BLaER1 (cell line): ENCODE data around the gene FAF2.

ENCODE experiments used
- H3K27ac ChIP-seq: shearing (Covaris generic); formaldehyde crosslinking; 2 replicates; pipeline ENCODE4 v1.8.1; 2022
- H3K27me3 ChIP-seq: shearing (Covaris generic); formaldehyde crosslinking; 2 replicates; pipeline ENCODE4 v1.8.1; 2022
- H3K36me3 ChIP-seq: shearing (Covaris generic); formaldehyde crosslinking; 2 replicates; pipeline ENCODE4 v1.8.1; 2022
- H3K4me1 ChIP-seq: shearing (Covaris generic); formaldehyde crosslinking; 2 replicates; pipeline ENCODE4 v1.8.1; 2022
- H3K4me2 ChIP-seq: shearing (Covaris generic); formaldehyde crosslinking; 2 replicates; pipeline ENCODE4 v1.8.1; 2022
- H3K4me3 ChIP-seq: shearing (Covaris generic); formaldehyde crosslinking; 2 replicates; pipeline ENCODE4 v1.8.1; 2022
- H3K9ac ChIP-seq: shearing (Covaris generic); formaldehyde crosslinking; 2 replicates; pipeline ENCODE4 v1.8.1; 2022
- H3K9me3 ChIP-seq: shearing (Covaris generic); formaldehyde crosslinking; 2 replicates; pipeline ENCODE4 v1.8.1; 2022
- H4K20me1 ChIP-seq: shearing (Covaris generic); formaldehyde crosslinking; 2 replicates; pipeline ENCODE4 v1.8.1; 2022
- Cebpa-rat ChIP-seq: shearing (Covaris generic); IDR thresholded peaks from 2 replicates; pipeline ENCODE4 v1.8.1; 2022

Gene FAF2

GRCh38 chr5:176499273-176499672, 51.1 kb downstream of the FAF2 start:
- peaks cover 97% of the 10 kb centered on the region for H3K36me3 ChIP-seq
- H3K4me3 ChIP-seq = no peak overlapping the region
- H3K4me2 ChIP-seq = no peak overlapping the region
- H3K9ac ChIP-seq = no peak overlapping the region
- no peaks in the 10 kb centered on the region for H3K27me3 ChIP-seq
- no peak for TF ChIP-seq Cebpa-rat
- H3K27ac ChIP-seq = no peak overlapping the region
- no peaks in the 10 kb centered on the region for H3K4me1 ChIP-seq
- no peaks in the 10 kb centered on the region for H3K9me3 ChIP-seq
- H4K20me1 ChIP-seq = no peaks in the 10 kb centered on the region

GRCh38 chr5:176500511-176500910, 52.3 kb downstream of the FAF2 start:
- no peaks in the 10 kb centered on the region for H3K4me1 ChIP-seq

GRCh38 chr5:176501333-176501732, 53.1 kb downstream of the FAF2 start:
- TF ChIP-seq Cebpa-rat = no peak
- no peak overlapping the region for H3K27ac ChIP-seq
- peaks cover 97% of the 10 kb centered on the region for H3K36me3 ChIP-seq
- H3K9me3 ChIP-seq = no peaks in the 10 kb centered on the region
- H3K4me3 ChIP-seq = no peak overlapping the region
- H3K9ac ChIP-seq = no peak overlapping the region
- no peaks in the 10 kb centered on the region for H4K20me1 ChIP-seq
- no peak overlapping the region for H3K4me2 ChIP-seq
- no peaks in the 10 kb centered on the region for H3K27me3 ChIP-seq
- no peaks in the 10 kb centered on the region for H3K4me1 ChIP-seq

More at GRCh38 chr5:176500511-176500910, 52.3 kb downstream of the FAF2 start:
- Histone ChIP-seq H3K4me2 (no peak overlapping the region), H3K36me3 (peaks cover 97% of the 10 kb centered on the region), H3K9me3 (no peaks in the 10 kb centered on the region), H3K9ac (no peak overlapping the region), H3K4me3 (no peak overlapping the region), H3K27ac (no peak overlapping the region), H4K20me1 (no peaks in the 10 kb centered on the region), H3K27me3 (no peaks in the 10 kb centered on the region)
- no peak for TF ChIP-seq Cebpa-rat

GRCh38 chr5:176503496-176503895, 55.3 kb downstream of the FAF2 start:
- Histone ChIP-seq H3K27me3 (no peaks in the 10 kb centered on the region), H3K9ac (no peak overlapping the region), H3K4me2 (no peak overlapping the region), H3K27ac (no peak overlapping the region), H4K20me1 (0 out of 2 replicates have a peak, but pooled peaks cover 3% of the 10 kb centered on the region), H3K36me3 (peaks cover 100% of the 10 kb centered on the region), H3K4me1 (no peaks in the 10 kb centered on the region), H3K9me3 (no peaks in the 10 kb centered on the region), H3K4me3 (no peak overlapping the region)
- no peak for TF ChIP-seq Cebpa-rat

- peaks cover 74% of the 10 kb centered on the region for H3K36me3 ChIP-seq
- H3K9ac ChIP-seq = no peak overlapping the region
Measured at GRCh38 chr5:176507911-176508310, 59.7 kb downstream of the FAF2 start.

GRCh38 chr5:176508603-176509002, 60.4 kb downstream of the FAF2 start:
- Histone ChIP-seq H3K27ac (no peak overlapping the region), H3K36me3 (peaks cover 67% of the 10 kb centered on the region)

More at GRCh38 chr5:176507911-176508310, 59.7 kb downstream of the FAF2 start:
- TF ChIP-seq Cebpa-rat = no peak
- no peak overlapping the region for H3K4me3 ChIP-seq
- no peak overlapping the region for H3K27ac ChIP-seq
- H3K27me3 ChIP-seq = no peaks in the 10 kb centered on the region
- H3K4me1 ChIP-seq = no peaks in the 10 kb centered on the region
- H3K9me3 ChIP-seq = no peaks in the 10 kb centered on the region
- 0 out of 2 replicates have a peak, but pooled peaks cover 6% of the 10 kb centered on the region for H4K20me1 ChIP-seq
- H3K4me2 ChIP-seq = no peak overlapping the region

GRCh38 chr5:176513788-176514187, 65.6 kb downstream of the FAF2 start:
- no peak for TF ChIP-seq Cebpa-rat
- Histone ChIP-seq H3K27ac (no peak overlapping the region), H3K9me3 (no peaks in the 10 kb centered on the region), H3K4me3 (no peak overlapping the region), H3K4me2 (no peak overlapping the region), H4K20me1 (no peaks in the 10 kb centered on the region), H3K36me3 (peaks cover 15% of the 10 kb centered on the region), H3K4me1 (peaks cover 16% of the 10 kb centered on the region), H3K9ac (no peak overlapping the region), H3K27me3 (no peaks in the 10 kb centered on the region)

More at GRCh38 chr5:176508603-176509002, 60.4 kb downstream of the FAF2 start:
- Histone ChIP-seq H3K9ac (no peak overlapping the region), H3K27me3 (no peaks in the 10 kb centered on the region), H4K20me1 (0 out of 2 replicates have a peak, but pooled peaks cover 6% of the 10 kb centered on the region), H3K4me3 (no peak overlapping the region), H3K9me3 (no peaks in the 10 kb centered on the region), H3K4me2 (no peak overlapping the region), H3K4me1 (no peaks in the 10 kb centered on the region)
- no peak for TF ChIP-seq Cebpa-rat

- Histone ChIP-seq H3K36me3 (peaks cover 9% of the 10 kb centered on the region), H3K9me3 (no peaks in the 10 kb centered on the region), H3K27ac (peak overlapping the region; percentile 9; the same call in 1 of the 2 replicates), H3K9ac (no peak overlapping the region), H3K4me2 (peak overlapping the region; percentile 39), H3K27me3 (no peaks in the 10 kb centered on the region), H4K20me1 (no peaks in the 10 kb centered on the region), H3K4me1 (peaks cover 16% of the 10 kb centered on the region), H3K4me3 (no peak overlapping the region)
- no peak for TF ChIP-seq Cebpa-rat
Measured at GRCh38 chr5:176514244-176514950, 66.2 kb downstream of the FAF2 start.

- Histone ChIP-seq H3K4me3 (no peak overlapping the region), H3K9me3 (no peaks in the 10 kb centered on the region), H3K4me2 (peak overlapping the region; percentile 39), H3K4me1 (peaks cover 16% of the 10 kb centered on the region), H4K20me1 (no peaks in the 10 kb centered on the region), H3K36me3 (no peaks in the 10 kb centered on the region), H3K9ac (no peak overlapping the region), H3K27ac (no peak overlapping the region), H3K27me3 (no peaks in the 10 kb centered on the region)
- no peak for TF ChIP-seq Cebpa-rat
Measured at GRCh38 chr5:176515396-176515795, 67.2 kb downstream of the FAF2 start.

GRCh38 chr5:176517053-176517661, 69.0 kb downstream of the FAF2 start:
- Histone ChIP-seq H3K9me3 (no peaks in the 10 kb centered on the region), H4K20me1 (no peaks in the 10 kb centered on the region), H3K9ac (no peak overlapping the region), H3K4me1 (peaks cover 16% of the 10 kb centered on the region), H3K27me3 (no peaks in the 10 kb centered on the region), H3K4me3 (no peak overlapping the region), H3K27ac (no peak overlapping the region), H3K4me2 (no peak overlapping the region), H3K36me3 (no peaks in the 10 kb centered on the region)
- TF ChIP-seq Cebpa-rat = no peak
